ENCODE results near the gene TMEM9. TPM values are rescaled to one million over a fixed set of nuclear protein-coding genes. Genes with fewer than 3 reads are reported as not detected.

The TMEM9 gene
- total and polyA plus RNA-seq, 9 of the 15 experiments (the other 6 are each of a cell fraction or from before 2014, with no cell fraction given): 30.4 to 107 (median 67.6) TPM

DNA sequence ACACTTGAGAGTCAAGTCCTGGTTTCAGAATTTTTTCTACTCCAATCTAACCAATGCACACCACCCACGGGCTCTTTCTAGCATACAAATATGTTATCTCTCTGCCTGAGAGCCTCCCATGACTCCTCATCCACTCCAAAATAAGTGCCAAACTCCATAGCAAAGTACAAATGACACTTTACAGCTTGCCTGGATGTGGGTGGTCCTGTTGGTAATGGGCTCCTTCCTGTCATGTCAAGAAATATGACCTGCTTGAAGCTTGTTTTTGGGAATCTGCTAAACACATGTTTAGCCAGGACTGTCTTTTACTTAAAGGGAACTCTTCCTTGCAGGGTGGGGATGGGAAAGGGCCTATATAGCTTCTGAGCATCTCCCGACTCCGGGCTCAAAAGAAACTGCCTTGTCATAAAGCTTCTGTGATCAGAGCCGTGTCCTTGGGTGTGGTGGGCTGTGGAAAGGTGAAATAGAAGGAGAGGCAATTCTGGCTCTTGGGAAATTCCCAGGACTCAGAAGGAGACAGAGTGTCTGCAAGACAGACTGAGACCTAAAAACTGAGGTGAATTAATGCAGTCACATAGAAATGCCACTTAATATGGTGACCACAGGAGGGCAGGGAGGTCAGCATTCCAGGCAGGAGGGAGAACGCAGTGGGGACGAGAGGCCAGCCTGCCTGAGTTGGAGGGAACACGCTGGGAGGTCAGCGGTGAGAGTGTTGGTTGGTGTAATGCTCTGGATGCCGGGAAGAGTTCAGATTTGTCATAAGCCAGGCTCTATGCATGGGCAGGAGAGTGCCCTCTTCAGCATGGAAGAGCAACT, 30.2 kb upstream of the TMEM9 start (continued):
- TF ChIP-seq, protein P1, sequence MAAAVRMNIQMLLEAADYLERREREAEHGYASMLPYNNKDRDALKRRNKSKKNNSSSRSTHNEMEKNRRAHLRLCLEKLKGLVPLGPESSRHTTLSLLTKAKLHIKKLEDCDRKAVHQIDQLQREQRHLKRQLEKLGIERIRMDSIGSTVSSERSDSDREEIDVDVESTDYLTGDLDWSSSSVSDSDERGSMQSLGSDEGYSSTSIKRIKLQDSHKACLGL (CRISPR knock-in tag; IDR thresholded peaks at IDR 0.05; ENCODE audit: borderline replicate concordance, poor library complexity, severe bottlenecking): no peak
- TF ChIP-seq ILF3 (IDR thresholded peaks at IDR 0.05; ENCODE audit: borderline replicate concordance) (no peak), REST (IDR thresholded peaks at IDR 0.05; ENCODE audit: borderline replicate concordance) (peak; percentile 72; the same call in 1 of the 2 replicates), REST (CRISPR knock-in tag; IDR thresholded peaks at IDR 0.05; ENCODE audit: low read depth) (no peak), DNMT1 (IDR thresholded peaks at IDR 0.05) (no peak), CC2D1A (IDR thresholded peaks at IDR 0.05) (0 out of 2 replicates have a peak, but pooled peaks have one; percentile 40), TEAD1 (CRISPR knock-in tag; IDR thresholded peaks at IDR 0.05) (peak in 1 of 2 experiments; percentile 54; a peak in 1 of 4 replicates), SNRNP70 (optimal IDR thresholded peaks at IDR 0.05; ENCODE audit: low read depth, low read length) (no peak), ID3 (CRISPR knock-in tag; IDR thresholded peaks at IDR 0.05) (no peak), ID3 (tag; IDR thresholded peaks at IDR 0.05) (no peak), BRF1 (IDR thresholded peaks at IDR 0.05; ENCODE audit: borderline replicate concordance, extremely low read depth, insufficient read length) (no peak), ZNF212 (CRISPR knock-in tag; IDR thresholded peaks at IDR 0.05) (no peak), SMC3 (conservative IDR thresholded peaks at IDR 0.05; ENCODE audit: insufficient read depth, low read depth, low read length) (peak; percentile 24; the same call in 1 of the 2 replicates), ZNF232 (CRISPR knock-in tag; IDR thresholded peaks at IDR 0.05) (no peak), BCOR (IDR thresholded peaks at IDR 0.05) (no peak), RAD21 (CRISPR knock-in tag; conservative IDR thresholded peaks at IDR 0.05 in 1 of 2, IDR thresholded peaks at IDR 0.05 in 1 of 2) (peak; percentile 61 to 82), SPI1 (IDR thresholded peaks at IDR 0.05; ENCODE audit: borderline replicate concordance, low read depth, low read length) (no peak)
- TF ChIP-seq, protein P2, sequence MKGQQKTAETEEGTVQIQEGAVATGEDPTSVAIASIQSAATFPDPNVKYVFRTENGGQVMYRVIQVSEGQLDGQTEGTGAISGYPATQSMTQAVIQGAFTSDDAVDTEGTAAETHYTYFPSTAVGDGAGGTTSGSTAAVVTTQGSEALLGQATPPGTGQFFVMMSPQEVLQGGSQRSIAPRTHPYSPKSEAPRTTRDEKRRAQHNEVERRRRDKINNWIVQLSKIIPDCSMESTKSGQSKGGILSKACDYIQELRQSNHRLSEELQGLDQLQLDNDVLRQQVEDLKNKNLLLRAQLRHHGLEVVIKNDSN (CRISPR knock-in tag; IDR thresholded peaks at IDR 0.05): peak; percentile 40; the same call in 1 of the 2 replicates

All from K562 (cell line).